IMR-90 (cell line): ENCODE results near the gene GPR89A. TPM values are rescaled to one million over a fixed set of nuclear protein-coding genes. Genes with fewer than 3 reads are reported as not detected.

ENCODE experiments used
- ATAC-seq: fragments of 200-7000 bp; cut with Tn5 transposase; 2 replicates; pipeline ENCODE4 v1.9.1; 2020; ENCODE audit warnings: low read depth, mild to moderate bottlenecking, moderate library complexity
- BruUV-seq: library from RNA; stranded (reverse); fragments of 400-500 nt; replicated peaks from 2 replicates; lab custom pipeline; 2021; lab: Mats Ljungman, UMichigan
- CTCF ChIA-PET: fragments of 300-600 bp; formaldehyde crosslinking; extraction: SDS; loops from one replicate; lab custom pipeline; 2021; ENCODE audit warnings: antibody characterized with exemption; lab: Yijun Ruan, JAX
- POLR2A ChIA-PET: fragments of 300-600 bp; sonication (Branson Sonifier 250); formaldehyde crosslinking; loops from one replicate; lab custom pipeline; 2022; ENCODE audit warnings: antibody characterized with exemption; ENCODE audit not compliant: unreplicated experiment; lab: Charles Lee
- DNase-seq: peaks from one replicate; pipeline ENCODE4 v3.0.0; 2013
- H2AFZ ChIP-seq: replicated peaks from 2 replicates; pipeline ENCODE3; 2013; ENCODE audit warnings: low read length, mild to moderate bottlenecking; ENCODE audit not compliant: poor library complexity
- H2AK5ac ChIP-seq: 2 replicates; pipeline ENCODE4 v1.6.1; 2013; ENCODE audit warnings: low read depth, low read length, inconsistent platforms
- H2AK9ac ChIP-seq: replicated peaks from 2 replicates; pipeline ENCODE3; 2013; ENCODE audit warnings: mild to moderate bottlenecking, low read depth, low read length, moderate library complexity; ENCODE audit not compliant: poor library complexity
- H2BK120ac ChIP-seq: 2 replicates; pipeline ENCODE4 v1.6.1; 2013; ENCODE audit warnings: low read depth, low read length, inconsistent platforms
- H2BK15ac ChIP-seq: 3 replicates; pipeline ENCODE4 v1.6.1; 2013; ENCODE audit warnings: low read depth, low read length, inconsistent platforms
- H2BK20ac ChIP-seq: 2 replicates; pipeline ENCODE4 v1.6.1; 2013; ENCODE audit warnings: low read depth, mild to moderate bottlenecking, inconsistent platforms, low read length, moderate library complexity
- H2BK5ac ChIP-seq: 2 replicates; pipeline ENCODE4 v1.6.1; 2013; ENCODE audit warnings: mild to moderate bottlenecking, low read depth, low read length, inconsistent platforms; ENCODE audit not compliant: poor library complexity, severe bottlenecking
- H3K14ac ChIP-seq: replicated peaks from 2 replicates; pipeline ENCODE4 v1.6.1; 2013; ENCODE audit warnings: low read depth, low read length, inconsistent platforms
- H3K18ac ChIP-seq: 2 replicates; pipeline ENCODE4 v1.6.1; 2013; ENCODE audit warnings: low read depth, low read length, control low read depth
- H3K23ac ChIP-seq: 2 replicates; pipeline ENCODE4 v1.6.1; 2013; ENCODE audit warnings: low read depth, low read length, inconsistent platforms
- H3K27ac ChIP-seq: 2 replicates; pipeline ENCODE4 v1.5.1; 2013; ENCODE audit warnings: mild to moderate bottlenecking, control low read depth, low read length; ENCODE audit not compliant: insufficient read depth
- H3K27me3 ChIP-seq: 2 replicates; pipeline ENCODE4 v1.6.1; 2013; ENCODE audit warnings: low read length; ENCODE audit not compliant: control insufficient read depth, insufficient read depth
- H3K36me3 ChIP-seq: 2 replicates; pipeline ENCODE4 v1.6.1; 2013; ENCODE audit warnings: low read length, mixed read lengths; ENCODE audit not compliant: control insufficient read depth, insufficient read depth
- H3K4ac ChIP-seq: 2 replicates; pipeline ENCODE4 v1.6.1; 2013; ENCODE audit warnings: low read depth, low read length, inconsistent platforms
- H3K4me1 ChIP-seq: 2 replicates; pipeline ENCODE4 v1.6.1; 2013; ENCODE audit warnings: low read length, mixed read lengths; ENCODE audit not compliant: control insufficient read depth, insufficient read depth
- H3K4me2 ChIP-seq: 2 replicates; pipeline ENCODE4 v1.6.1; 2013; ENCODE audit warnings: low read depth, mild to moderate bottlenecking, control low read depth, low read length, moderate library complexity
- H3K4me3 ChIP-seq: 2 replicates; pipeline ENCODE4 v1.5.1; 2013; ENCODE audit warnings: low read depth, mild to moderate bottlenecking, control low read depth, low read length, moderate library complexity; ENCODE audit not compliant: insufficient read depth
- H3K56ac ChIP-seq: 2 replicates; pipeline ENCODE4 v1.6.1; 2013; ENCODE audit warnings: low read length, inconsistent platforms; ENCODE audit not compliant: insufficient read depth; ENCODE audit errors: extremely low read depth
- H3K79me1 ChIP-seq, 2 experiments: 2 replicates each; pipeline ENCODE4 v1.6.1; 2013; ENCODE audit warnings: low read length in 2 of 2, inconsistent platforms in 1 of 2, low read depth in 1 of 2
- H3K9ac ChIP-seq: 2 replicates; pipeline ENCODE4 v1.6.1; 2013; ENCODE audit warnings: low read depth, low read length, control low read depth
- H3K9me1 ChIP-seq: 2 replicates; pipeline ENCODE4 v1.6.1; 2013; ENCODE audit warnings: low read length, inconsistent platforms; ENCODE audit not compliant: insufficient read depth
- H3K9me3 ChIP-seq: 2 replicates; pipeline ENCODE4 v1.6.1; 2013; ENCODE audit warnings: low read length; ENCODE audit not compliant: control insufficient read depth, insufficient read depth
- H4K20me1 ChIP-seq: 2 replicates; pipeline ENCODE4 v1.6.1; 2013; ENCODE audit warnings: low read length, inconsistent platforms; ENCODE audit not compliant: insufficient read depth
- H4K5ac ChIP-seq: 2 replicates; pipeline ENCODE4 v1.6.1; 2013; ENCODE audit warnings: mild to moderate bottlenecking, low read depth, low read length, control low read depth
- H4K8ac ChIP-seq, 2 experiments: 2 replicates each; pipeline ENCODE4 v1.6.1; 2013; ENCODE audit warnings: low read depth in 2 of 2, low read length in 2 of 2, control low read depth in 1 of 2, inconsistent platforms in 1 of 2
- H4K91ac ChIP-seq: 2 replicates; pipeline ENCODE4 v1.6.1; 2013; ENCODE audit warnings: low read depth, low read length, inconsistent platforms; ENCODE audit not compliant: insufficient read depth
- BHLHE40 ChIP-seq: fragments of 150-350 bp; IDR thresholded peaks from 2 replicates; pipeline ENCODE4 v1.6.1; 2016; ENCODE audit warnings: mild to moderate bottlenecking, low read depth, low read length
- WGBS, 2 experiments: methylation state at CpG; one replicate each; pipeline versions ENCODE4 v1.1.5 to v1.1.7; 2013; ENCODE audit warnings: missing lambda C conversion rate in 2 of 2; ENCODE audit not compliant: insufficient read length in 1 of 2; ENCODE audit errors: extremely low coverage in 2 of 2; 5-methylcytosine and 5-hydroxymethylcytosine counted together
- dilution Hi-C: fragments of 300-500 bp; cut with HindIII; formaldehyde crosslinking; loops from one replicate; pipeline ENCODE4 v1.14.3; 2018; ENCODE audit warnings: low sequenced_read_pairs; ENCODE audit not compliant: unreplicated experiment
- in situ Hi-C: fragments of 300-500 bp; cut with MboI; formaldehyde crosslinking; loops from 3 replicates; pipeline ENCODE4 v1.14.3; 2019; ENCODE audit warnings: low sequenced_read_pairs, inconsistent platforms, mixed read lengths
- intact Hi-C: fragments of 100-400 bp; cut with micrococcal nuclease; formaldehyde crosslinking; loops from 2 replicates; pipeline ENCODE4 v1.10.0; 2022
- polyA plus RNA-seq, 3 experiments: library from polyadenylated mRNA; depleted of rRNA; stranded (reverse); fragments of >200 nt; gene quantifications; 2 replicates each; pipeline ENCODE4 v1.2.3, GENCODE V29; 2012; ENCODE audit warnings: low replicate concordance in 1 of 3
- total RNA-seq: library from RNA; depleted of rRNA; stranded (reverse); fragments of >200 nt; gene quantifications from 2 replicates; pipeline ENCODE4 v1.2.3, GENCODE V29; 2012

Gene GPR89A
- total and polyA plus RNA-seq, 2 of the 4 experiments (the other 2 are of a cell fraction): 13.5 to 29.0 TPM

DNA sequence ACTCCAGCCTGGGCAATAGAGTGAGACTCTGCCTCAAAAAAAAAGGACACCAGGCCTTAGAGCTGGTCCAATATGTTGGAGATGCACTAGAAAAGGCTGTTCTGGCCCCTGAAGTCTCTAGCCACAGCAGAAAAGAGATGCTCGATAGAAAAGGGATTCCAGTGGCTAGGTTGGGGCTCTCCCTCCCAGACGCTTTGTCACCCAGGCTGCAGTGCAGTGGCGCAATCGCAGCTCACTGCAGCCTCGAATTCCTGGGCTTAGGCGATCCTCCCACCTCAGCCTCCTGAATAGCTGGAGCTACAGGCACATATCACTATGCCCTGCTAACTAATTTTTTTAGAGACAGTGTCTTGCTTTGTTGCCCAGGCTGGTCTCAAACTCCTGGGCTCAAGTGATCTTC is 81.1 kb downstream of the GPR89A start:
- H3K18ac ChIP-seq: no peak overlapping the region
- H3K27me3 ChIP-seq: no peaks in the 10 kb centered on the region
- no peak overlapping the region for H3K4me3 ChIP-seq
- H3K9me3 ChIP-seq: no peaks in the 10 kb centered on the region
- no TSS peak for BruUV-seq
- no peak overlapping the region for H3K56ac ChIP-seq
- H4K20me1 ChIP-seq: no peaks in the 10 kb centered on the region
- no peak overlapping the region for H2BK15ac ChIP-seq
- no peak overlapping the region for H4K91ac ChIP-seq
- H3K79me1 ChIP-seq: 0 out of 4 replicates have a peak, but pooled peaks cover 0 to 3% of the 10 kb centered on the region in 2 experiments
- no peak overlapping the region for H3K14ac ChIP-seq
- no peak overlapping the region for H2BK20ac ChIP-seq
- H3K36me3 ChIP-seq: no peaks in the 10 kb centered on the region
- dilution Hi-C loops (no loop called here), intact Hi-C loops (no loop called here), in situ Hi-C loops (no loop called here)
- no peak for ATAC-seq
- H3K23ac ChIP-seq: no peak overlapping the region
- H3K9ac ChIP-seq: no peak overlapping the region
- peaks cover 10% of the 10 kb centered on the region; the same call in 1 of the 2 replicates for H3K4me1 ChIP-seq
- POLR2A ChIA-PET: no interaction called here
- no peak overlapping the region for H3K4me2 ChIP-seq
- H4K5ac ChIP-seq: no peak overlapping the region
- no peak overlapping the region for H3K27ac ChIP-seq
- no peak for DNase-seq
- H2BK5ac ChIP-seq: no peak overlapping the region
- no peak overlapping the region for H3K4ac ChIP-seq
- H4K8ac ChIP-seq: no peak overlapping the region
- no peak for TF ChIP-seq BHLHE40
- peaks cover 7% of the 10 kb centered on the region for H3K9me1 ChIP-seq
- WGBS, 2 experiments: 93% methylated on average over 6 of the region's 6 CpGs; no CpG with 5 or more reads in 1 of the 2 experiments
- CTCF ChIA-PET: no interaction called here
- H2AK9ac ChIP-seq: no peak overlapping the region
- H2AFZ ChIP-seq: no peak overlapping the region
- H2AK5ac ChIP-seq: no peak overlapping the region
- no peak overlapping the region for H2BK120ac ChIP-seq
